SU-DHL-6 (cell line): Measurements from ENCODE around the gene ADAMTS17.

Experiments used
- H2AFZ ChIP-seq: fragments of 200-600 bp; sonication (generic); 2 replicates; pipeline ENCODE4 v1.6.1; 2014; ENCODE audit warnings: low read depth, mild to moderate bottlenecking, moderate library complexity, mixed read lengths, antibody characterized with exemption, low read length; ENCODE audit not compliant: severe bottlenecking
- H3F3A ChIP-seq: fragments of 200-600 bp; shearing (Covaris generic); 2 replicates; pipeline ENCODE4 v1.6.0; 2016; ENCODE audit warnings: antibody characterized with exemption, mild to moderate bottlenecking; ENCODE audit not compliant: insufficient read depth
- H3K27ac ChIP-seq: fragments of 200-600 bp; sonication (generic); 2 replicates; pipeline ENCODE4 v1.5.1; 2016; ENCODE audit warnings: low read depth, mild to moderate bottlenecking, low read length, moderate library complexity, mixed read lengths
- H3K27me3 ChIP-seq: fragments of 200-600 bp; sonication (generic), shearing (Covaris generic); 2 replicates; pipeline ENCODE4 v1.6.0; 2014; ENCODE audit warnings: mild to moderate bottlenecking, low read length
- H3K36me3 ChIP-seq: fragments of 200-600 bp; sonication (generic); 2 replicates; pipeline ENCODE4 v1.6.1; 2014; ENCODE audit warnings: mild to moderate bottlenecking, low read length, mixed read lengths
- H3K4me2 ChIP-seq: fragments of 300-600, 200-600 bp; shearing (Covaris generic), sonication (generic); 2 replicates; pipeline ENCODE4 v1.6.0; 2014; ENCODE audit warnings: low read length, low read depth, mild to moderate bottlenecking; ENCODE audit not compliant: poor library complexity, severe bottlenecking
- H3K4me3 ChIP-seq: fragments of 200-600 bp; sonication (generic); 2 replicates; pipeline ENCODE4 v1.5.1; 2014; ENCODE audit warnings: antibody characterized with exemption, low read length, mild to moderate bottlenecking, mixed read lengths; ENCODE audit not compliant: insufficient read depth, poor library complexity, severe bottlenecking
- H3K79me2 ChIP-seq: fragments of 200-600 bp; sonication (generic); 2 replicates; pipeline ENCODE4 v1.6.1; 2014; ENCODE audit warnings: mild to moderate bottlenecking, low read length, moderate library complexity; ENCODE audit not compliant: insufficient read depth
- H3K9ac ChIP-seq: fragments of 200-600 bp; sonication (generic); 2 replicates; pipeline ENCODE4 v1.7.0; 2014; ENCODE audit warnings: mild to moderate bottlenecking, low read length
- H3K9me2 ChIP-seq: fragments of 200-600 bp; sonication (generic); replicated peaks from 2 replicates; pipeline ENCODE4 v1.6.1; 2014; ENCODE audit warnings: low read length; ENCODE audit not compliant: insufficient read depth
- H3K9me3 ChIP-seq: fragments of 200-600 bp; sonication (generic); 2 replicates; pipeline ENCODE4 v1.6.1; 2014; ENCODE audit warnings: low read length, mixed read lengths; ENCODE audit not compliant: insufficient read depth
- H4K20me1 ChIP-seq: fragments of 200-600 bp; sonication (generic); 2 replicates; pipeline ENCODE4 v1.6.1; 2014; ENCODE audit warnings: low read depth, mild to moderate bottlenecking, antibody characterized with exemption, low read length, moderate library complexity, mixed read lengths
- CTCF ChIP-seq: fragments of 200-600 bp; sonication (generic); IDR thresholded peaks from one replicate; pipeline ENCODE4 v1.5.1; 2017; ENCODE audit warnings: antibody characterized with exemption, mild to moderate bottlenecking, low read length, moderate library complexity; ENCODE audit not compliant: insufficient read depth, poor library complexity, severe bottlenecking
- EZH2phosphoT487 ChIP-seq: fragments of 200-600 bp; sonication (generic), shearing (Covaris generic); conservative IDR thresholded peaks from 2 replicates; pipeline ENCODE4 v1.6.1; 2018; ENCODE audit warnings: mild to moderate bottlenecking, antibody characterized with exemption, low read length, moderate library complexity, mixed read lengths

Gene ADAMTS17

DNA sequence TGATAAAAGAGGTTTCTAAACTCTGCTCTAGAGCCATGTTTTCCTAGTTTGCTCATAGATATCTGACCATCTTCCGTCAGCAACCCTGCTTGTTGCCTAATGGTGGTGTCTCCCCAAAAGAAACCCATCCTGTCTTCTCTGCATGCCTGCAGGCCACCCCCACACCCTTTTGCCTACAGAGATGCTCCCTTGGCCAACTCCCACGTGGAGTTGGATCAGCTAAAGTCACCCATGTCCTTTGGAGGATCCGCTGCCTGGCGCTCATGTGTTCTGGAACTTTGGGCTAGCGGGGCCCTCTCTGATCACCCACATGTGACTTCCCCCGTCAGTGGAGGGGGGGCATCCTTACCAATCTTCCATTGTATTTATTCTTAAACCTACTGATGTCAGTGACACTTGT, 185.6 kb downstream of the ADAMTS17 start:
- Histone ChIP-seq H3K79me2 (no peaks in the 10 kb centered on the region), H3K4me3 (no peak overlapping the region), H3K27me3 (no peaks in the 10 kb centered on the region), H2AFZ (no peak overlapping the region), H3F3A (no peaks in the 10 kb centered on the region), H3K36me3 (no peaks in the 10 kb centered on the region), H3K9me2 (no peaks in the 10 kb centered on the region), H3K9me3 (no peaks in the 10 kb centered on the region), H3K27ac (no peak overlapping the region), H4K20me1 (no peaks in the 10 kb centered on the region), H3K9ac (no peak overlapping the region), H3K4me2 (no peak overlapping the region)
- TF ChIP-seq EZH2phosphoT487 (no peak), CTCF (no peak)

DNA sequence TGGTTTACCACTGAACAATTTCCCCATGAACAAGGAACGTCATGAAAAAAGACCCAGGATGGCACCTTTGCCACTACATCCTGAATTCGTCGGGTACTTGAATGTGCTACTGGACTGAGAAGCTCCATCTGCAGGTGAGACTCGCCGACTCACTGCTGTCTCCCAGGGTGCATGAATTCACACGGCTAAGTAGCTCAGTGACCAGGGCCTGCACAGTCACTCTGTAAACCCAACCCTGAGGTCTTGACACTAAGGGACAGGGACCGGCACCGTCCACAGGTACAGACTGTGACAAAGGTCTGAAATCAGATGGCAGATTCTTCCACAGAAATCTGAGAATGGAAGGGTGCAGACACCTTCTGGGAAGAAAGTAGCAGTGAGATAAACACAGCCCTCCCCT, 187.4 kb downstream of the ADAMTS17 start:
- H3K27ac ChIP-seq = no peak overlapping the region
- H3K4me2 ChIP-seq = no peak overlapping the region
- H3K4me3 ChIP-seq = no peak overlapping the region
- H3K79me2 ChIP-seq = no peaks in the 10 kb centered on the region
- H3F3A ChIP-seq = no peaks in the 10 kb centered on the region
- no peaks in the 10 kb centered on the region for H3K27me3 ChIP-seq
- H2AFZ ChIP-seq = no peak overlapping the region
- H4K20me1 ChIP-seq = no peaks in the 10 kb centered on the region
- H3K9me2 ChIP-seq = no peaks in the 10 kb centered on the region
- TF ChIP-seq CTCF = no peak
- H3K9me3 ChIP-seq = no peaks in the 10 kb centered on the region
- H3K9ac ChIP-seq = no peak overlapping the region
- no peaks in the 10 kb centered on the region for H3K36me3 ChIP-seq

- no peak overlapping the region for H2AFZ ChIP-seq
- H3K79me2 ChIP-seq = no peaks in the 10 kb centered on the region
- H3K36me3 ChIP-seq = no peaks in the 10 kb centered on the region
- no peak overlapping the region for H3K4me2 ChIP-seq
- no peak overlapping the region for H3K9ac ChIP-seq
- peaks cover 17% of the 10 kb centered on the region for H3K9me3 ChIP-seq
- H3K4me3 ChIP-seq = no peak overlapping the region
- no peaks in the 10 kb centered on the region for H3K27me3 ChIP-seq
- TF ChIP-seq CTCF = no peak
- TF ChIP-seq EZH2phosphoT487 = no peak
- no peak overlapping the region for H3K27ac ChIP-seq
- H3F3A ChIP-seq = no peaks in the 10 kb centered on the region
- no peaks in the 10 kb centered on the region for H3K9me2 ChIP-seq
- H4K20me1 ChIP-seq = no peaks in the 10 kb centered on the region
Observed at GRCh38 chr15:100152463-100152862, 189.3 kb downstream of the ADAMTS17 start.

DNA sequence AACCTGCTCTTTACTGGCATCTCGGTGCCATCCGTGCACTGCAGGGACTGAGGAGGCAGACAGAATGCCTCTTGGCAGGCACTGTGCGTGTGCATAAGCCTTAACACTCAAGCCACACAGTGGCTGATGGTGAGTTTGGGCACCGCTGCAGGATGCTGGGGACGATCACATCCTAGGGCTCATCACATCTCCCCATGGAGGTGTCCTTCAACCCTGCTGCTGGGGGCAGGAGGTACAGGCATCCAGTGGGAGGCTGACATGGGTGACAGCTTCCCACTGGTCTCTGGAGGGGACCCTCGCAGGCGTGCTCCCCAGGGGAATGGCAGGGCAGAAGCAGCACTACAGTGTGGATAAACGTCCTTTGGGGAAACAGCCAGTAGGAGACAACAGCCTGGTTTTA, 190.9 kb downstream of the ADAMTS17 start:
- no peak overlapping the region for H2AFZ ChIP-seq
- H3K4me2 ChIP-seq = no peak overlapping the region
- H3K36me3 ChIP-seq = no peaks in the 10 kb centered on the region
- no peaks in the 10 kb centered on the region for H3F3A ChIP-seq
- H3K4me3 ChIP-seq = no peak overlapping the region
- H3K27ac ChIP-seq = no peak overlapping the region
- no peaks in the 10 kb centered on the region for H4K20me1 ChIP-seq
- no peaks in the 10 kb centered on the region for H3K79me2 ChIP-seq
- TF ChIP-seq EZH2phosphoT487 (no peak), CTCF (no peak)
- no peaks in the 10 kb centered on the region for H3K27me3 ChIP-seq
- peaks cover 17% of the 10 kb centered on the region for H3K9me3 ChIP-seq
- H3K9ac ChIP-seq = no peak overlapping the region
- no peaks in the 10 kb centered on the region for H3K9me2 ChIP-seq
